HL-60 (cell line): ENCODE data around the gene KDM6A.

Source experiments
- DNase-seq, 2 experiments: peaks; one replicate each; pipeline ENCODE4 v3.0.0-alpha.2; 2010 to 2020; ENCODE audit warnings: low read depth in 1 of 2, low spot score in 1 of 2
- H3K27ac ChIP-seq: fragments of 250-450 bp; sonication (Bioruptor Pico); replicated peaks from 2 replicates; pipeline ENCODE4 v1.5.1; 2020; ENCODE audit warnings: mild to moderate bottlenecking, moderate library complexity
- H3K27me3 ChIP-seq: fragments of 250-450 bp; sonication (Bioruptor Pico); 2 replicates; pipeline ENCODE4 v1.5.1; 2021; ENCODE audit warnings: mild to moderate bottlenecking, moderate library complexity; ENCODE audit not compliant: insufficient read depth, poor library complexity, severe bottlenecking
- H3K4me3 ChIP-seq: replicated peaks from 2 replicates; pipeline ENCODE4 v1.5.1; 2011; ENCODE audit warnings: mild to moderate bottlenecking, control low read depth, low read length; ENCODE audit not compliant: insufficient read depth
- CTCF ChIP-seq: IDR thresholded peaks from one replicate; pipeline ENCODE4 v1.5.1; 2011; ENCODE audit warnings: low read length, control low read depth, inconsistent platforms; ENCODE audit not compliant: insufficient read depth
- GABPA ChIP-seq: IDR thresholded peaks from 2 replicates; pipeline ENCODE4 v1.6.1; 2012; ENCODE audit warnings: low read depth
- POLR2AphosphoS5 ChIP-seq: IDR thresholded peaks from 2 replicates; pipeline ENCODE4 v1.6.1; 2012; ENCODE audit warnings: low read depth
- SPI1 ChIP-seq: IDR thresholded peaks from 2 replicates; pipeline ENCODE4 v1.6.1; 2012; ENCODE audit warnings: low read depth, mild to moderate bottlenecking, borderline replicate concordance
- TF ChIP-seq, protein P1 (sequence below): IDR thresholded peaks from 2 replicates; pipeline ENCODE4 v1.6.1; 2012; ENCODE audit warnings: low read depth; ENCODE audit not compliant: insufficient replicate concordance

KDM6A gene

GRCh38 chrX:45001048-45001447, 128.1 kb downstream of the KDM6A start:
- H3K4me3 ChIP-seq, result no peak overlapping the region
- DNase-seq, result peak in 1 of 2 experiments; percentile 23
- no peak overlapping the region for H3K27ac ChIP-seq
- TF ChIP-seq, protein P1, sequence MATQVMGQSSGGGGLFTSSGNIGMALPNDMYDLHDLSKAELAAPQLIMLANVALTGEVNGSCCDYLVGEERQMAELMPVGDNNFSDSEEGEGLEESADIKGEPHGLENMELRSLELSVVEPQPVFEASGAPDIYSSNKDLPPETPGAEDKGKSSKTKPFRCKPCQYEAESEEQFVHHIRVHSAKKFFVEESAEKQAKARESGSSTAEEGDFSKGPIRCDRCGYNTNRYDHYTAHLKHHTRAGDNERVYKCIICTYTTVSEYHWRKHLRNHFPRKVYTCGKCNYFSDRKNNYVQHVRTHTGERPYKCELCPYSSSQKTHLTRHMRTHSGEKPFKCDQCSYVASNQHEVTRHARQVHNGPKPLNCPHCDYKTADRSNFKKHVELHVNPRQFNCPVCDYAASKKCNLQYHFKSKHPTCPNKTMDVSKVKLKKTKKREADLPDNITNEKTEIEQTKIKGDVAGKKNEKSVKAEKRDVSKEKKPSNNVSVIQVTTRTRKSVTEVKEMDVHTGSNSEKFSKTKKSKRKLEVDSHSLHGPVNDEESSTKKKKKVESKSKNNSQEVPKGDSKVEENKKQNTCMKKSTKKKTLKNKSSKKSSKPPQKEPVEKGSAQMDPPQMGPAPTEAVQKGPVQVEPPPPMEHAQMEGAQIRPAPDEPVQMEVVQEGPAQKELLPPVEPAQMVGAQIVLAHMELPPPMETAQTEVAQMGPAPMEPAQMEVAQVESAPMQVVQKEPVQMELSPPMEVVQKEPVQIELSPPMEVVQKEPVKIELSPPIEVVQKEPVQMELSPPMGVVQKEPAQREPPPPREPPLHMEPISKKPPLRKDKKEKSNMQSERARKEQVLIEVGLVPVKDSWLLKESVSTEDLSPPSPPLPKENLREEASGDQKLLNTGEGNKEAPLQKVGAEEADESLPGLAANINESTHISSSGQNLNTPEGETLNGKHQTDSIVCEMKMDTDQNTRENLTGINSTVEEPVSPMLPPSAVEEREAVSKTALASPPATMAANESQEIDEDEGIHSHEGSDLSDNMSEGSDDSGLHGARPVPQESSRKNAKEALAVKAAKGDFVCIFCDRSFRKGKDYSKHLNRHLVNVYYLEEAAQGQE, result no peak
- TF ChIP-seq POLR2AphosphoS5 (no peak), SPI1 (peak; percentile 36; the same call in 1 of the 2 replicates)
- no peaks in the 10 kb centered on the region for H3K27me3 ChIP-seq

- Histone ChIP-seq H3K27ac (no peak overlapping the region), H3K4me3 (no peak overlapping the region), H3K27me3 (no peaks in the 10 kb centered on the region)
- DNase-seq, result no peak
- no peak for TF ChIP-seq POLR2AphosphoS5
- TF ChIP-seq CTCF, result no peak
- no peak for TF ChIP-seq GABPA
- TF ChIP-seq, protein P1, result no peak
- TF ChIP-seq SPI1, result no peak
Observed at GRCh38 chrX:45003085-45003484, 130.1 kb downstream of the KDM6A start.

GRCh38 chrX:45006002-45006800, 133.2 kb downstream of the KDM6A start:
- no peak for DNase-seq
- Histone ChIP-seq H3K27me3 (no peaks in the 10 kb centered on the region), H3K4me3 (no peak overlapping the region), H3K27ac (no peak overlapping the region)
- no peak for TF ChIP-seq SPI1
- TF ChIP-seq POLR2AphosphoS5, result no peak
- no peak for TF ChIP-seq CTCF
- TF ChIP-seq, protein P1, result no peak
- TF ChIP-seq GABPA, result no peak
